ENCODE measurements around the gene SOS2.

Gene SOS2

GRCh38 chr14:50222055-50222613 lies 9.2 kb downstream of the SOS2 start:
- no peak overlapping the region for H3K27ac ChIP-seq
- POLR2A ChIA-PET (ENCODE audit: low non-redundant PET): no interaction called here
- no peak for TF ChIP-seq CTCF (conservative IDR thresholded peaks at IDR 0.05; ENCODE audit: low read depth)
- CTCF ChIA-PET: no interaction called here
- DNase-seq (ENCODE audit: low spot score): no peak

GRCh38 chr14:50218501-50218900 lies 12.9 kb downstream of the SOS2 start:
- ChIA-PET POLR2A (ENCODE audit: low non-redundant PET) (no interaction called here), CTCF (interaction anchor here (0.6 kb wide), 1 partner anchor 17 kb away, joined by 4 read pairs; no protein-coding TSS in a partner anchor)
- H3K27ac ChIP-seq: no peak overlapping the region
- no peak for TF ChIP-seq CTCF (conservative IDR thresholded peaks at IDR 0.05; ENCODE audit: low read depth)
- DNase-seq (ENCODE audit: low spot score): no peak

DNA sequence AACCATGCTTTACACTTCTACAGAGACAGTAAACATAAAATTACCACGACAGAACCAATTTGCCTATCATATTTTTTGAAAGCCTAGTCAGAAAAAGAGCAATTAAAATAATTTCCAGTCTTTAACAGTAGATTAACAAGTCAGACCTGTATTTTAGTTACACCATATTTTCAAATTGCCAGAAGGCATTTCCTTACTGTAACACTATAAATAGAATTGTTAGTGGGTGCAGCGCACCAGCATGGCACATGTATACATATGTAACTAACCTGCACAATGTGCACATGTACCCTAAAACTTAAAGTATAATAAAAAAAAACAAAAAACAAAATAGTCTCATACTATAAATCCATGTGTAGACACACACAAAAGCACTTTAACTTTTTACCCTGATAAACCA lies 16.0 kb downstream of the SOS2 start:
- POLR2A ChIA-PET (ENCODE audit: low non-redundant PET): no interaction called here
- no peak for DNase-seq (ENCODE audit: low spot score)
- CTCF ChIA-PET: no interaction called here

GRCh38 chr14:50213795-50214194 lies 17.6 kb downstream of the SOS2 start:
- POLR2A ChIA-PET (ENCODE audit: low non-redundant PET): no interaction called here
- no peak overlapping the region for H3K27ac ChIP-seq
- TF ChIP-seq CTCF (conservative IDR thresholded peaks at IDR 0.05; ENCODE audit: low read depth): no peak
- DNase-seq (ENCODE audit: low spot score): no peak
- CTCF ChIA-PET: no interaction called here

More for the DNA sequence above, 16.0 kb downstream of the SOS2 start:
- no peak for TF ChIP-seq CTCF (conservative IDR thresholded peaks at IDR 0.05; ENCODE audit: low read depth)
- H3K27ac ChIP-seq: no peak overlapping the region

DNA sequence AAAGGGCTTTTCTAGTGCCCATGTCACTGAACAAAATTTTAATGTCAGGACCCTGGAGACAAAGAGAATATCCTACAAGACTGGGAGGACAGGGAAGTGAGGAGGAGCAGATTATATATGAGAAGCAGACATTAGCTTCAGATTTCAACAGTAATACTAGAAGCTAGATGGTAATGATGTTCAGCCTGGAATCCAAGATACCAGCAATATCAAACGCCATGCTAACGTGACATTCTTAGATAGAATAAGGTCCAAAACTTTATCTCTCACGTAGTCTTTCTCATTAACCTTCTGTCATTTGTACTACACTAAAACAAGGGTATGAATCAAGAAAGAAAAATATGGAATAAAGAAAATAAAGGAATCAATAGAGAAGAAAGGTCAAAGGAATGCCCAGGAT lies 18.7 kb downstream of the SOS2 start:
- no peak for DNase-seq (ENCODE audit: low spot score)
- POLR2A ChIA-PET (ENCODE audit: low non-redundant PET): no interaction called here
- no peak overlapping the region for H3K27ac ChIP-seq
- CTCF ChIA-PET: interaction anchor here (0.7 kb wide), 1 partner anchor 26 kb away, joined by 6 read pairs; no protein-coding TSS in a partner anchor
- no peak for TF ChIP-seq CTCF (conservative IDR thresholded peaks at IDR 0.05; ENCODE audit: low read depth)

DNA sequence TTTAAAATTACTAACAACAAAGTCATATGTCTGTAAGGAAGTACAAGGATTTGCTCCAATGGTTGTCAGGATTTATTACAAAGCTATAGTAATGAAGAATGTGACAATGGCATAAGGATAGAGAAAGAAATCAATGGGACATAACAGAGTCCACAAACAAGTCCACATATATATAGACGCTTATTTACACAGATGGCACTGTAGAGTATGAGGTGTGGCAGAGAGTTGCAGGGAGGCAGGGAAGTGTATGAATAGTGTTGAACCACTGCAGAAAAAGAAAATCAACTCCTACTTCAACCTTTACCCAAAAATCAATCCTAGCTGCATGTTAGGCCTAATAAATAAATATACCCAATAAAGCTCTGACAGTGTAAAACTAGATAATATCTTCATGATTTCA lies 21.3 kb downstream of the SOS2 start:
- no peak for TF ChIP-seq CTCF (conservative IDR thresholded peaks at IDR 0.05; ENCODE audit: low read depth)
- POLR2A ChIA-PET (ENCODE audit: low non-redundant PET): no interaction called here
- CTCF ChIA-PET: interaction anchor here (0.6 to 1.0 kb wide), 4 partner anchors 28 to 519 kb away, joined by 3 to 4 read pairs (median 4); no protein-coding TSS in a partner anchor
- DNase-seq (ENCODE audit: low spot score): no peak
- no peak overlapping the region for H3K27ac ChIP-seq

Data from RWPE1 (cell line).